HG02943 (cell line): ENCODE results near the gene ABLIM2.

ENCODE experiments used
- ATAC-seq: cut with Tn5 transposase; IDR thresholded peaks from one replicate; pipeline ENCODE4 v1.9.1; 2021; ENCODE audit warnings: mild to moderate bottlenecking, low read depth, moderate library complexity; ENCODE audit not compliant: unreplicated experiment

ABLIM2 gene

GRCh38 chr4:7971881-7972500 is 186.6 kb downstream of the ABLIM2 start:
- ATAC-seq = no peak

- ATAC-seq = no peak
Observed at GRCh38 chr4:7971159-7971631, 187.4 kb downstream of the ABLIM2 start.

GRCh38 chr4:7970361-7970946 is 188.2 kb downstream of the ABLIM2 start:
- ATAC-seq = peak; percentile 12

GRCh38 chr4:7968262-7968896 is 190.2 kb downstream of the ABLIM2 start:
- ATAC-seq = no peak

GRCh38 chr4:7967501-7968261 is 190.9 kb downstream of the ABLIM2 start:
- ATAC-seq = no peak

GRCh38 chr4:7967063-7967440 is 191.6 kb downstream of the ABLIM2 start:
- no peak for ATAC-seq

- no peak for ATAC-seq
Observed at GRCh38 chr4:7966281-7967062, 192.1 kb downstream of the ABLIM2 start.

- ATAC-seq = no peak
Observed at GRCh38 chr4:7964890-7965662, 193.5 kb downstream of the ABLIM2 start.

- no peak for ATAC-seq
Observed at GRCh38 chr4:7964459-7964858, 194.2 kb downstream of the ABLIM2 start.

- no peak for ATAC-seq
Observed at GRCh38 chr4:7963691-7964090, 194.9 kb downstream of the ABLIM2 start.

GRCh38 chr4:7962609-7963508 is 195.8 kb downstream of the ABLIM2 start:
- no peak for ATAC-seq

- ATAC-seq = peak; percentile 60
Observed at GRCh38 chr4:7960790-7961655, 197.6 kb downstream of the ABLIM2 start.

- ATAC-seq = no peak
Observed at GRCh38 chr4:7960017-7960789, 198.4 kb downstream of the ABLIM2 start.

GRCh38 chr4:7959078-7959477 is 199.5 kb downstream of the ABLIM2 start:
- no peak for ATAC-seq

- ATAC-seq = no peak
Observed at GRCh38 chr4:7956934-7957656, 201.5 kb downstream of the ABLIM2 start.

- ATAC-seq = no peak
Observed at GRCh38 chr4:7956270-7956808, 202.3 kb downstream of the ABLIM2 start.
